ENCODE data around the gene MED29. TPM values are rescaled to one million over a fixed set of nuclear protein-coding genes. Genes with fewer than 3 reads are reported as not detected.

The MED29 gene
- total RNA-seq, 2 experiments from 2014 or later: 28.3 to 31.3 TPM

- Histone ChIP-seq H4K20me1 (ENCODE audit: insufficient read depth, low read length) (no peaks in the 10 kb centered on the region; the same call in 1 of the 2 replicates), H3K4me2 (ENCODE audit: low read length) (no peak overlapping the region), H3K4me3 (ENCODE audit: low read depth, low read length, poor library complexity, severe bottlenecking) (no peak overlapping the region), H3K4me1 (ENCODE audit: insufficient read depth, low read length, poor library complexity, severe bottlenecking) (no peaks in the 10 kb centered on the region), H2AFZ (ENCODE audit: low read length) (no peak overlapping the region), H3K9me3 (ENCODE audit: low read length) (no peaks in the 10 kb centered on the region), H3K36me3 (ENCODE audit: insufficient read depth, low read length) (peaks cover 46% of the 10 kb centered on the region), H3K9me2 (ENCODE audit: insufficient read depth, low read length) (no peaks in the 10 kb centered on the region), H3K79me2 (ENCODE audit: insufficient read depth, low read depth, low read length) (no peaks in the 10 kb centered on the region), H3K27ac (ENCODE audit: low read depth, low read length, poor library complexity, severe bottlenecking) (no peak overlapping the region)
- CTCF ChIA-PET (ENCODE audit: unreplicated experiment): no interaction called here
- TF ChIP-seq, protein P1, sequence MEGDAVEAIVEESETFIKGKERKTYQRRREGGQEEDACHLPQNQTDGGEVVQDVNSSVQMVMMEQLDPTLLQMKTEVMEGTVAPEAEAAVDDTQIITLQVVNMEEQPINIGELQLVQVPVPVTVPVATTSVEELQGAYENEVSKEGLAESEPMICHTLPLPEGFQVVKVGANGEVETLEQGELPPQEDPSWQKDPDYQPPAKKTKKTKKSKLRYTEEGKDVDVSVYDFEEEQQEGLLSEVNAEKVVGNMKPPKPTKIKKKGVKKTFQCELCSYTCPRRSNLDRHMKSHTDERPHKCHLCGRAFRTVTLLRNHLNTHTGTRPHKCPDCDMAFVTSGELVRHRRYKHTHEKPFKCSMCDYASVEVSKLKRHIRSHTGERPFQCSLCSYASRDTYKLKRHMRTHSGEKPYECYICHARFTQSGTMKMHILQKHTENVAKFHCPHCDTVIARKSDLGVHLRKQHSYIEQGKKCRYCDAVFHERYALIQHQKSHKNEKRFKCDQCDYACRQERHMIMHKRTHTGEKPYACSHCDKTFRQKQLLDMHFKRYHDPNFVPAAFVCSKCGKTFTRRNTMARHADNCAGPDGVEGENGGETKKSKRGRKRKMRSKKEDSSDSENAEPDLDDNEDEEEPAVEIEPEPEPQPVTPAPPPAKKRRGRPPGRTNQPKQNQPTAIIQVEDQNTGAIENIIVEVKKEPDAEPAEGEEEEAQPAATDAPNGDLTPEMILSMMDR (conservative IDR thresholded peaks at IDR 0.05; ENCODE audit: low read length): no peak
- POLR2A ChIA-PET: interaction anchor here (1.8 kb wide), 1 partner anchor 8 kb away, joined by 12 read pairs; the partner anchor contains the start of gene RPS16
- DNase-seq (ENCODE audit: low spot score): no peak
- BruUV-seq (replicated peaks): no TSS peak
- intact Hi-C loops (cut with micrococcal nuclease; ENCODE audit: unreplicated experiment): no loop called here
These were observed 36.5 kb downstream of the MED29 start for GRCh38 chr19:39427707-39428106.

GRCh38 chr19:39428283-39429112, 37.3 kb downstream of the MED29 start:
- intact Hi-C loops (cut with micrococcal nuclease; ENCODE audit: unreplicated experiment): no loop called here
- Histone ChIP-seq H3K4me3 (ENCODE audit: low read depth, low read length, poor library complexity, severe bottlenecking) (no peak overlapping the region), H3K4me1 (ENCODE audit: insufficient read depth, low read length, poor library complexity, severe bottlenecking) (peaks cover 5% of the 10 kb centered on the region), H3K9me3 (ENCODE audit: low read length) (no peaks in the 10 kb centered on the region), H2AFZ (ENCODE audit: low read length) (no peak overlapping the region), H3K4me2 (ENCODE audit: low read length) (no peak overlapping the region), H3K9me2 (ENCODE audit: insufficient read depth, low read length) (no peaks in the 10 kb centered on the region), H3K27ac (ENCODE audit: low read depth, low read length, poor library complexity, severe bottlenecking) (no peak overlapping the region), H3K79me2 (ENCODE audit: insufficient read depth, low read depth, low read length) (peaks cover 7% of the 10 kb centered on the region), H3K36me3 (ENCODE audit: insufficient read depth, low read length) (peaks cover 46% of the 10 kb centered on the region), H4K20me1 (ENCODE audit: insufficient read depth, low read length) (peaks cover 4% of the 10 kb centered on the region)
- BruUV-seq (replicated peaks): no TSS peak
- POLR2A ChIA-PET: interaction anchor here (1.8 kb wide), 1 partner anchor 7 kb away, joined by 12 read pairs; the partner anchor contains the start of gene RPS16
- no peak for DNase-seq (ENCODE audit: low spot score)
- no peak for TF ChIP-seq EZH2phosphoT487 (IDR thresholded peaks at IDR 0.05; ENCODE audit: borderline replicate concordance, low read depth, low read length)
- TF ChIP-seq, protein P1 (conservative IDR thresholded peaks at IDR 0.05; ENCODE audit: low read length): no peak
- CTCF ChIA-PET (ENCODE audit: unreplicated experiment): no interaction called here
